Activated CD4-positive, alpha-beta T cell treated with anti-CD3 and anti-CD28 coated beads, Interleukin-2, amount 10 ng/mL, durations not matched to agents 7 days and 5 days (primary cell): ENCODE measurements around the gene PAOX. TPM values are rescaled to one million over a fixed set of nuclear protein-coding genes. Genes with fewer than 3 reads are reported as not detected.
A peak's percentile ranks its signal among the peaks of the same experiment; 100 is the strongest.
"Not testable (repeated sequence)": the region's sequence is repeated elsewhere in the genome, so short reads cannot be mapped to it uniquely, and the experiment has no call there.

ENCODE experiments used
- CTCF ChIA-PET: fragments of 350-600 bp; sonication (Branson Sonifier 250); formaldehyde crosslinking; loops from one replicate; lab custom pipeline; 2021; ENCODE audit warnings: antibody characterized with exemption; lab: Charles Lee
- POLR2A ChIA-PET: fragments of 350-600 bp; sonication (Branson Sonifier 250); formaldehyde crosslinking; loops from one replicate; lab custom pipeline; 2021; ENCODE audit warnings: antibody characterized with exemption; lab: Charles Lee
- DNase-seq: peaks from one replicate; pipeline ENCODE4 v3.0.0-alpha.2; 2020
- H3K27ac Mint-ChIP-seq: one replicate; pipeline ENCODE4 v1.8.0; 2021; ENCODE audit warnings: mild to moderate bottlenecking, moderate library complexity, mixed read lengths
- H3K27me3 Mint-ChIP-seq: one replicate; pipeline ENCODE4 v1.8.0; 2021; ENCODE audit warnings: mixed read lengths
- H3K36me3 Mint-ChIP-seq: one replicate; pipeline ENCODE4 v1.8.0; 2021; ENCODE audit warnings: low read depth, mixed read lengths
- H3K4me1 Mint-ChIP-seq: one replicate; pipeline ENCODE4 v1.8.0; 2021; ENCODE audit warnings: mixed read lengths
- H3K4me3 Mint-ChIP-seq: one replicate; pipeline ENCODE4 v1.8.0; 2021; ENCODE audit warnings: mild to moderate bottlenecking, moderate library complexity, mixed read lengths
- H3K9me3 Mint-ChIP-seq: one replicate; pipeline ENCODE4 v1.8.0; 2021; ENCODE audit warnings: mixed read lengths
- total RNA-seq, 2 experiments: library from RNA; stranded (reverse); gene quantifications; one replicate each; pipeline ENCODE4 v1.2.3, GENCODE V29; 2021

The PAOX gene
- total RNA-seq, 2 experiments from 2014 or later = 2.6 to 5.0 TPM

DNA sequence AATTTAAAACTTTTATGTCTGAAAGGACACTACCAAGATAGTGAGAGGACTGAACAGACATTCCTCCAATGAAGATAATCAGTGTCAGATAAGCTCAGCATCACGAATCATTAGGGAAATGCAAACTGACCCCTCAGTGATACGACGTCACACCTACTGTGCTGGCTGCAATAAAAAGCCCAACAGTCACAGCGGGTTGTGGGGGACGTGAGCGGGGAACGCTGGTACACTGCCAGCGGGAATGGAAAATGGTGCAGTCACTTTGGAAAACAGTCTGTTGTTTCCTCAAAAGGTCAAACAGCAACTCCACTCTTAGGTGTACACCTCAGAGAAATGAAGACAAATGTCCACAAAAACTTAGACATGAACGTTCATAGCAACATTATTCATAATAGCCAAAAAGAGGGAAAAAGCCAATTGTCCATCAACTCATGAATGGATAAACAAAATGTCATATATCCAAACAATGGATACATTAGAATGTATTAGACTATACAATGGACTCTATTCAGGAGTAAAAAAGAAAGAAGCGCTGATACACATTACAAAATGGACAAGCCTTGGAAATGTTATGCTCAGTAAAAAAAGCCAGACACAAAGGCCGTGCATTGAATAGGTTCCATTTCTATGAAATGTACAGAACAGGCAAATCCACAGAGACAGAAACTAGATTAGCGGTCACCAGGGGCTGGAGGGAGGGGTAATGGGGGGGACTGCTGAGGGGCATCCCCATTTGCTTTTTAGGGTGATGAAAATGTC, 3.5 kb upstream of the PAOX start:
- Mint-ChIP-seq H3K36me3 (peaks cover under 1% of the 10 kb centered on the region), H3K4me1 (peaks cover 25% of the 10 kb centered on the region), H3K9me3 (no peaks in the 10 kb centered on the region), H3K27me3 (peaks cover 3% of the 10 kb centered on the region), H3K4me3 (no peak overlapping the region), H3K27ac (no peak overlapping the region)
- no peak for DNase-seq
- ChIA-PET CTCF (no interaction called here), POLR2A (no interaction called here)

DNA sequence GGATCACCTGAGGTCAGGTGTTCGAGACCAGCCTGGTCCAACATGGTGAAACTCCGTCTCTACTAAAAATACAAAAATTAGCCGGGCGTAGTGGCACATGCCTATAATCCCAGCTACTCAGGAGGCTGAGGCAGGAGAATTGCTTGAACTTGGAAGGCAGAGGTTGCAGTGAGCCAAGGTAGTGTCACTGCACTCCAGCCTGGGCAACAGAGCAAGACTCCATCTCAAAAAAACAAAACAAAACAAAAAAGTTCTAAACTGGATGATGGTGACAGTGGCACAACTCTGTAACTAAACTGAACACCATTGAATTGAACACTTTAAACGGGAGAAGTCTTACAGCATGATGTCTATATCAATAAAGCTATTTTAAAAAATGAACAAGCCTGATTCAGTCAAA, 2.9 kb upstream of the PAOX start:
- H3K36me3 Mint-ChIP-seq, H3K9me3 Mint-ChIP-seq, H3K27ac Mint-ChIP-seq, POLR2A ChIA-PET, DNase-seq, H3K27me3 Mint-ChIP-seq: not testable (repeated sequence)
- CTCF ChIA-PET = interaction anchor here (1.0 kb wide), 1 partner anchor 13 kb away, joined by 4 read pairs; no protein-coding TSS in a partner anchor
- Mint-ChIP-seq H3K4me3 (peak overlapping the region; percentile 26), H3K4me1 (peaks cover 25% of the 10 kb centered on the region)

DNA sequence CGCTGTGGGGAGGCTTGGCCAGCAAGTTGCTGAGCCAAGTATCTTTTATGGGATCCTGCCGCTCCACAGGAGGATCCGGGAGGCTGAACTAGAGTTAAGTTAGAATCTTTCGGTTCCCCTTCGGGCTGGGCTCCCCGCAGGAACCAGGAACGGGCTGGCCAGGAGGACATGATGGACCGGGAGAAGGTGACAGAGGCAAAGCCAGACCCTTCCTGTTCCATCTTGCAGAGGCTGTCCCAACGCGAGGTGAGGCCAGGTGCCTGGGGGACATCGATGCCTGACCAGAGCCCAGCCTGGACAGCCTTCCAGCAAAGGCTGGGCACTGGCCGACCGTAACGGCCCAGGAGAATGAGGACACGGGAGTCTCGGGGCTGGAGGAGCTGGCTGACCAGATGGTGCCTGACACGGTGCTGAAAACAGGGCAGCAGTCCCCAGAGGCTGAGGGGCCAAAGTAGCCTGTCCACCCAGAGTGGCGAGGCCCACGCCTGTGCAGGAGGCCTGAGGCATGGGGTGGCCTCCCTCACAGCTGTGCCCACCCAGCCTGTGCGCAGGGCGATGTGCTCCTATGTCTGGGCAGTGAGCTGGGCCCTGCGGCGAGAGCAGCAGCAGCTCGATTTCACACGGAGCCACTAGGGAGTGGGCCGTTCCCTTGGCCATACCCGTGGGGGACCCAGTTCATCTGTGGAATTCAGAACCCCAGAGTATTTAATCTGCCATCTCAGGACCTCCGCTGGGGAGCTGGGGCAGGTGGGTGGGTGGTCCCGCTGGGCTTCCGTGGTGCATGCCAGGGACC, 1.8 kb upstream of the PAOX start:
- no peaks in the 10 kb centered on the region for H3K36me3 Mint-ChIP-seq
- peak overlapping the region; percentile 26 for H3K4me3 Mint-ChIP-seq
- no peak overlapping the region for H3K27ac Mint-ChIP-seq
- peaks cover 3% of the 10 kb centered on the region for H3K27me3 Mint-ChIP-seq
- ChIA-PET CTCF (interaction anchor here (0.7 to 1.0 kb wide), 3 partner anchors 12 to 48 kb away, joined by 4 to 5 read pairs (median 4); no protein-coding TSS in a partner anchor), POLR2A (no interaction called here)
- peaks cover 20% of the 10 kb centered on the region for H3K4me1 Mint-ChIP-seq
- no peak for DNase-seq
- H3K9me3 Mint-ChIP-seq = no peaks in the 10 kb centered on the region

DNA sequence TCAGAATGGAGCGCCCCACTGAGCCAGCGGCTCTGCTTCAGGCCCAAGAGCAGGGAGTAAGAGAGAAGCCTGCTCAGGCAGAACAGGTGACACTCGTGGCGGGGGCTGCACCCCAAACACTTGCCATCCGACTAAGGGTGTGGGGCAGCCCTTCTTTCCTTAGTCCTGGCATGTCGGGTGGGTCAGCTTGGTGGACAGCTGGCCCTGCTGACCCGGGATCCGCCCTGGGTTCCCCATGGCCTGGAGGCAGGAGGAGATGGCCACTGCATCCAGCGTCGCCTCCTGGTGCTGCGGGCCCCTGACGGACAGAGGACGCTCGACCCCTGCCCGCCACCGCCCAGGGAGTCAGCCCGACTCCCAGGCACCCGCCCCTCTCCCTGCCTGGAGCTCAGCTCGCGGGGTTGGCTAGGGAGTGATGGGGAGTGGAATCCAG, 1.2 kb upstream of the PAOX start:
- ChIA-PET POLR2A (interaction anchor here (0.6 kb wide), 1 partner anchor 12 kb away, joined by 3 read pairs; no protein-coding TSS in a partner anchor), CTCF (interaction anchor here (1.0 kb wide), 1 partner anchor 48 kb away, joined by 5 read pairs; no protein-coding TSS in a partner anchor)
- DNase-seq = no peak
- Mint-ChIP-seq H3K36me3 (no peaks in the 10 kb centered on the region), H3K9me3 (no peaks in the 10 kb centered on the region), H3K4me3 (peak overlapping the region; percentile 76), H3K4me1 (peaks cover 20% of the 10 kb centered on the region), H3K27ac (no peak overlapping the region), H3K27me3 (peaks cover 3% of the 10 kb centered on the region)

DNA sequence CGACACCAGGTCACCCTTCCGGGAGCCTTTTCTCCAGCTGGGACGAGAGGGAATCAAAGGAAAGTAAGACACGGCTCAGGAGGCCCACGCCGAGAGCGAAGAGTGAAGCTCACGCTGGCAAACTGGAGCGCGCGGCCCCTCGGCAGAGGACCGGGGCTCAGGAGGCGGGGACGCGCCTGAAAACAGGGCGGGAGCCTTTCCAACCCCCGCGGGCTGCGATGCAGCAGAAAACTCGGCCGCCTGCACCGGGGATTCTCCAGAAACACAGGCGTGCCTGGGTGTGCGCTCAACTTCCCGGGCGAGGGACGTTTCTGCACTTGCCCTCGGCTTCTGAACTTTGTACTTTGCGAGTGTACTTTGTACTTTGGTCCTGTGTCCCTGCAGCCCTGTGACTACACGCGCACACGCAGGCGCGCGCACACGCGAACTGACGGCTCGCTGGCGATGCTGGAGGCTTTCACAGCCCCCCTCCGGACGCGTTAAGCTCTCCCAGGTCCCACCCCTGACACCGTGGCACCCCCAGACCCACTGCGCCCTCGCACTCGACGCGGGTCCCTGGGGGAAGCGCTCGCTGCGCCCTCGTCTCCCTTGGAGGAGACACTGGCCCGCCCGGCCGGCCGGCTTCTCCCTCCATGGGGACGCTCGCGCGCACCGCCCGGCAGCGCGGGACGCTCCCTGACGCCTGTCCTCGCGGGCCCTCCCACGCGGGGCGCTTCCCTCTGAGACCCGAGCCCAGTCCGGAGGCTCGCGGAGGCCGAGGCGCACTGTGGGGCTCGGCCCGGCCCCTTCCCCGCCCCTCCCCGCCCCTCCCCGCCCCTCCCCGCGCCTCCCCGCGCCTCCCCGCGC, 588 bp upstream of the PAOX start:
- peak; percentile 62 for DNase-seq
- ChIA-PET CTCF (interaction anchor here (1.0 kb wide), 1 partner anchor 49 kb away, joined by 5 read pairs; no protein-coding TSS in a partner anchor), POLR2A (interaction anchor here (0.6 kb wide), 1 partner anchor 11 kb away, joined by 3 read pairs; no protein-coding TSS in a partner anchor)
- Mint-ChIP-seq H3K27me3 (peaks cover 3% of the 10 kb centered on the region), H3K4me1 (peaks cover 18% of the 10 kb centered on the region), H3K9me3 (no peaks in the 10 kb centered on the region), H3K4me3 (peak overlapping the region; percentile 76), H3K36me3 (no peaks in the 10 kb centered on the region), H3K27ac (peak overlapping the region; percentile 76)

DNA sequence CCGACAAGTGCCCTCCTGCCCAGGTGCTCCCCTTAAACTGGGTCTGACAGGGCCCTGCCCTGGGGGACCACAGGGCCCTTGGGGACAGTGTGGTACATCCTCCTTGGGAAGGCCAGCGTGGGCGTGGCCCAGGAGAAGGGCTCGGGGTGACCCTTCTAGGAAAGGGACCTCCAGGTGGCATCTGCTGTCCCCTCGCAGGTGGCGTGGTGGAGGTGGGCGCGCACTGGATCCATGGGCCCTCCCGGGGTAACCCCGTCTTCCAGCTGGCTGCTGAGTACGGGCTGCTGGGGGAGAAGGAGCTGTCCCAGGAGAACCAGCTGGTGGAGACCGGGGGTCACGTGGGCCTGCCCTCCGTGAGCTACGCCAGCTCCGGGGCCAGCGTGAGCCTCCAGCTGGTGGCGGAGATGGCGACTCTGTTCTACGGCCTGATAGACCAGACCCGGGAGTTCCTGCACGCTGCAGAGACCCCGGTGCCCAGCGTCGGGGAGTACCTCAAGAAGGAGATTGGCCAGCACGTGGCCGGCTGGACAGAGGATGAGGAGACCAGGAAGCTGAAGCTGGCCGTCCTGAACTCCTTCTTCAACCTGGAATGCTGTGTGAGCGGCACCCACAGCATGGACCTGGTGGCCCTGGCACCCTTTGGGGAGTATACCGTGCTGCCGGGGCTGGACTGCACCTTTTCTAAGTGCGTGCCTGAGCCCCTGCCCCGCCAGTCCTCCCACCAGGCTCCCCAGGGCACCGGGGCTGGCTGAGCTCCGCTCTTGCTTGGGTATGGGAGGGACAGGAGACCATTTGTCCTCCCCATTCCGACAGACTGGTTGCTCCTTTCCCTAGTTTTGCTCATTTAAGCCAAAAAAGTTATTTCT, 972 bp downstream of the PAOX start:
- POLR2A ChIA-PET = no interaction called here
- peak overlapping the region; percentile 59 for H3K4me3 Mint-ChIP-seq

DNA sequence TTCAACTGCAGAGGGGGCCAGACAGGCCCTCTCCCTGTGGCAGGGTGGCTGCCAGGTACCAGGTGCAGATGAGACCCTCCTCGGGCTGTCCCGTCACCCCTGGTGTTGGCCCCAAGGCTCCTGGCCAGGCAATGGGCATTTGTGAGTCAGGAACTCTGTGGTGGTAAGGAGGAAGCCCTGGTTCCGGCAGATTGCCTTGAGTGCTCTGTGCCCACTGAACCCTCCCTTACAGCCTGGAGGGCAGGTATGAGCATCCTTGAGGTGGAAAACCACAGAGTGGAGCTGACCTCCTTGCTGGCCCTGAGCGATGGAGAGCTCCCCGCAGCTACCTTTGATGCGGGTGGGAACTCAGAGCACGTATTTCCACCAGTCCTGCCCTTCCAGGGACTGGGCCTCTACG, 2.0 kb downstream of the PAOX start:
- Mint-ChIP-seq H3K4me1 (peaks cover 10% of the 10 kb centered on the region), H3K36me3 (no peaks in the 10 kb centered on the region), H3K9me3 (no peaks in the 10 kb centered on the region), H3K27ac (no peak overlapping the region), H3K4me3 (no peak overlapping the region), H3K27me3 (peaks cover 3% of the 10 kb centered on the region)
- POLR2A ChIA-PET = no interaction called here
- DNase-seq = no peak
- CTCF ChIA-PET = interaction anchor here (1.3 kb wide), 1 partner anchor 9 kb away, joined by 3 read pairs; no protein-coding TSS in a partner anchor

More for the DNA sequence above, 972 bp downstream of the PAOX start:
- peaks cover 3% of the 10 kb centered on the region for H3K27me3 Mint-ChIP-seq
- H3K9me3 Mint-ChIP-seq = no peaks in the 10 kb centered on the region
- no peaks in the 10 kb centered on the region for H3K36me3 Mint-ChIP-seq
- no peak overlapping the region for H3K27ac Mint-ChIP-seq
- H3K4me1 Mint-ChIP-seq = peaks cover 10% of the 10 kb centered on the region
- CTCF ChIA-PET = no interaction called here
- DNase-seq = no peak

DNA sequence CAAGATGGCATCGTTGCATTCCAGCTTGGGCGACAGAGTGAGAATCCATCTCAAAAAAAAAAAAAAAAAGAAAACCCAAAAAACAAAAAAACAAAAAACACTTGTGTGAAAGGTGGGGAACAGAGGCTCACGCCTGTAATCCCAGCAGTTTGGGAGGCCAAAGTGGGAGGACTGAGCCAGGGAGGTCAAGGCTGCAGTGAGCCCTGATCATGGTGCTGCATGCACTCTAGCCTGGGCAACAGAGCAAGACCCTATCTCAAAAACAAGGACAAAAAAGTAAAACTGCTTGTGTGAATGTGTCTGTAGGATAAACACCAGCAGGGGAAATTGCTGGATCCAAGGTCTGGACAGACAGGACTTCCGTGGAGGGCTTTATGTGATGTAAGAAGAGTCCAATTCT, 4.5 kb downstream of the PAOX start:
- no peaks in the 10 kb centered on the region for H3K9me3 Mint-ChIP-seq
- no peak overlapping the region for H3K27ac Mint-ChIP-seq
- ChIA-PET CTCF (no interaction called here), POLR2A (no interaction called here)
- H3K4me3 Mint-ChIP-seq = no peak overlapping the region
- no peaks in the 10 kb centered on the region for H3K36me3 Mint-ChIP-seq
- peaks cover 8% of the 10 kb centered on the region for H3K4me1 Mint-ChIP-seq
- no peak for DNase-seq
- H3K27me3 Mint-ChIP-seq = no peaks in the 10 kb centered on the region

DNA sequence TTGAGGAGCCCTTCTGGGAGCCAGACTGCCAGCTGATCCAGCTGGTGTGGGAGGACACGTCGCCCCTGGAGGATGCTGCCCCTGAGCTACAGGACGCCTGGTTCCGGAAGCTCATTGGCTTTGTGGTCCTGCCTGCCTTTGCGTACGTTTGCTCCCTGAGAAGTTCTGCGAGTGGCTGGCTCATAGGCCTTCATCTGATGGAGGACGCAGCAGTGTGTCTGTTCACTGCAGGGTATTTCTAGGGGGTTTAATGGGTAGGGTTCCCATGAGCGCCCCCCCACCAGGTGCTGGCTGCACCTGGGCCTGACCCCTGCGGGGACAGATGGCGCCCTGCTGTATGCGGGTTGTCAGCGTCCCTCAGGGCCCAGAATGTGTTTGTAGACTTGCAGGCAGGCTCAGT, 5.0 kb downstream of the PAOX start:
- H3K9me3 Mint-ChIP-seq = no peaks in the 10 kb centered on the region
- no peaks in the 10 kb centered on the region for H3K27me3 Mint-ChIP-seq
- CTCF ChIA-PET = interaction anchor here (0.6 kb wide), 1 partner anchor 127 kb away, joined by 3 read pairs; no protein-coding TSS in a partner anchor
- POLR2A ChIA-PET = no interaction called here
- H3K4me3 Mint-ChIP-seq = no peak overlapping the region
- peaks cover 13% of the 10 kb centered on the region for H3K4me1 Mint-ChIP-seq
- no peak for DNase-seq
- no peak overlapping the region for H3K27ac Mint-ChIP-seq
- no peaks in the 10 kb centered on the region for H3K36me3 Mint-ChIP-seq

DNA sequence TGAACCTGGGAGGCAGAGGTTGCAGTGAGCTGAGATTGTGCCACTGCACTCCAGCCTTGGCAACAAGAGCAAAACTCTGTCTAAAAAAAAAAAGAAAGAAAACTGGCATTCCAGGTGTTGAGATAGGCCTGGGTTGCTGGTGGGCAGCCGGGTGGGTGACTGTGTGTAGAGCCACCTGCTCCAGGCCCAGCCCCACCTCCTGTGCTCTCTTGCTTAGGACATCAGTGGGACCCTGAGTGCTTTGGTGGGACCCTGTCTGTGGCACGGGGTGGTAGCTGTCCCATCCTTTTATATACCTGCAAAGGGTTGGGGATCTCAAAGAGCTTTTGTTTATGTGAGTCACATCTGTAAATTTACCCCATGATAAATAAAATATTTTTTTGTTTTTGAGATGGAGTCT, 6.2 kb downstream of the PAOX start:
- H3K36me3 Mint-ChIP-seq = peaks cover 2% of the 10 kb centered on the region
- peaks cover 21% of the 10 kb centered on the region for H3K4me1 Mint-ChIP-seq
- no peaks in the 10 kb centered on the region for H3K27me3 Mint-ChIP-seq
- H3K27ac Mint-ChIP-seq = no peak overlapping the region
- H3K4me3 Mint-ChIP-seq = no peak overlapping the region
- ChIA-PET POLR2A (no interaction called here), CTCF (no interaction called here)
- DNase-seq = no peak
- no peaks in the 10 kb centered on the region for H3K9me3 Mint-ChIP-seq

DNA sequence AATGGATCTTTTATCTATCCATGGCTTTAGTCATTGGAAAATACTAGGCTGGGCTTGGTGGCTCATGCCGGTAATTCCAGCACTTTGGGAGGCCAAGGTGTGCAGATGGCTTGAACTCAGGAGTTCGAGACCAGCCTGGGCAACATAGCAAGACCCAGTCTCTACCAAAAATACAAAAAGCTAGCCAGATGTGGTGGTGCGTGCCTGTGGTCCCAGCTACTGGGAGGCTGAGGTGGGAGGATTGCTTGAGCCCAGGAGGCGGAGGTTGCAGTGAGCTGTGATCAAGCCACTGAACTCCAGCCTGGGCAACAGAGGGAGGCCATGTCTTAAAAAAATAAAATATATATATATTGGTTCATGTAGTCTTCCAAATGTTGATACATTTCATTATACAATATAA, 7.9 kb downstream of the PAOX start:
- H3K36me3 Mint-ChIP-seq, DNase-seq, H3K27me3 Mint-ChIP-seq, H3K27ac Mint-ChIP-seq, POLR2A ChIA-PET, H3K4me3 Mint-ChIP-seq, H3K9me3 Mint-ChIP-seq: not testable (repeated sequence)
- peaks cover 38% of the 10 kb centered on the region for H3K4me1 Mint-ChIP-seq
- CTCF ChIA-PET = interaction anchor here (0.7 to 1.5 kb wide), 5 partner anchors 18 to 130 kb away, joined by 3 to 4 read pairs (median 3); no protein-coding TSS in a partner anchor
